Myocyte (in vitro differentiated cells): ENCODE measurements around the gene MUSTN1. TPM values are rescaled to one million over a fixed set of nuclear protein-coding genes. Genes with fewer than 3 reads are reported as not detected.

Experiments
- DNase-seq: peaks from one replicate; pipeline ENCODE4 v3.0.0-alpha.2; 2012; ENCODE audit warnings: low read depth
- polyA plus RNA-seq: library from polyadenylated mRNA; unstranded; fragments of >200 nt; gene quantifications from one replicate; pipeline ENCODE4 v1.2.1, GENCODE V29; 2012; ENCODE audit warnings: missing spikeins
- total RNA-seq: library from RNA; depleted of rRNA; stranded (reverse); fragments of >200 nt; gene quantifications from 2 replicates; pipeline ENCODE4 v1.2.3, GENCODE V29; 2014

MUSTN1 gene
- 78.0 and 84.9 TPM in 2 replicates for total RNA-seq
- 25.3 TPM for polyA plus RNA-seq

GRCh38 chr3:52834871-52835501 is at the start of gene MUSTN1:
Gene MUSTN1, minus strand, starts transcription at chr3:52835019. Its CDS starts 71 bp downstream, at chr3:52834948.
- DNase-seq: peak; percentile 95

- DNase-seq: no peak
Observed at GRCh38 chr3:52882377-52882776, 47.6 kb upstream of the MUSTN1 start.

DNA sequence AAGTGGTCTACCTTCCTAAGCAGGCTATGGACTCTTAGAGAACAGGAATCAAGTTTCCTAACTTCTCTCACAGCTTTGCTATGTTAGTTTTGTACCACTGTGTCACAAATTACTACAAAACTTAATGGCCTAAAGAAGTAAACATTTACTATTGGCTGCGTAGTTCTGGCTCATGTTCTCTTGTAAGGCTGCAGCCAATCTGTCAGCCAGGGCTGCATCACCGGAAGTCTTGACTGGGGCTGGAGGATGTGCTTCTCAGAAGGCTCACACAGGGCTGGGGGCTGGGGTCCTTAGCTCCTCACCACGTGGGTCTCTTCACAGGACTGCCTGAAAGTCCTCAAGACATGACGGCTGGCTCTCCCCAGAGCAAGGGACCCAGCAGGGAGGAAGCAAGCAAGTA is 47.1 kb upstream of the MUSTN1 start:
- no peak for DNase-seq

DNA sequence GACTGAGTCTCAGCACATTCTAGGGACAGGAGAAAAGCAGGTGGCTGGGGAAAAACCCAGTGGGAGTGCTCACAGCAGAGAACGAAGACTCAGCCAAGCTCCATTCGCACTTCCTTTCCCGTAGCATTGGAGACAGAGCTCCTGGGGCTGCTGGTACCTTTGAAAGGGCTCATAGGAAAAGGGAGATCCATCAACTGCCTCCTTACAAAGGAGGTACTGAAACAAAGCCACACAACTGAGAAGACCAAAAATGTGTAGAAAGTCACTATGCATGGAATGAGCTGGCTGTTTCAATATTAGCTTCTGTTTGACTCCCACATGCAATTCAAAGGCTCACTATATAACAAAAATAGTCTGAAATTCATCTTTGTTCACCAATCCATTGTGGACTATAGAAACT is 45.7 kb upstream of the MUSTN1 start:
- DNase-seq: no peak

DNA sequence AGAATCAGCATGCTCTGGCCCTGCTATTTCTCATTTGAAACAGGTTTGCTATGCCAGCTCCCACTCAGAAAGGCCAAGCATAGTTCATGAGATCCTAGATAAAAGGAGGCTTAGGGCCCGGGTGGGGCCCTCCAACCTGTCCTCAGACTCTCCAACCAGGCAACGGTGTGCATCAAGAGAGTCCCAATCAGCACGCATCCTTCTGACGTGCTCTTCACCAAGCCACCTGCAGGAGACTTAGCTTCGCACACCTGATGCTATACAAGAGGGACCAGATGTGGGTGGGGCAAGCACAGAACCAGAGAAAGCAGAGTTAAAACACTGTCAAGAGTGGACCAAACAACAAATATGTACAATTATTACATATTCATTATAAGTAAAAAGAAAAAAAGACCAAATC is 45.2 kb upstream of the MUSTN1 start:
- no peak for DNase-seq

- no peak for DNase-seq
Observed at GRCh38 chr3:52879581-52879980, 44.8 kb upstream of the MUSTN1 start.

DNA sequence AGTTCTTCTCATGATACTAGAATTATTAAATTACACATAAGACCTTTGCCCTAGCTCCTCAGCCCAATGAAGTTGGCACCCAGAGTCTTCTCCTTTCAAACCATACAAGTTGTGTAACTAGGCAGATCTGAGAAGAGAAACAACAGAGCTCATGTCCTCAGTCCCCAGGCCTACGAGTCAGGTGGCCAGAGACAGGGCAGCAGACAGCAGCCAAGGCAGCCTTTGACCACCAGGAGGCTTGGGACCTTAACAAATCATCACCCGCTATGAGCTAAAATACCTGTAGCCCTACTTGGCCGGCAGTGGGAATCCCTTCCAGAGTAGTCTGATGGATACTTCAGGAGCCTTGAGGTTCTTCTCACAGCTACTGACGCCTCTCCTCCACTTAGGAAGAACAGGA is 44.3 kb upstream of the MUSTN1 start:
- no peak for DNase-seq

DNA sequence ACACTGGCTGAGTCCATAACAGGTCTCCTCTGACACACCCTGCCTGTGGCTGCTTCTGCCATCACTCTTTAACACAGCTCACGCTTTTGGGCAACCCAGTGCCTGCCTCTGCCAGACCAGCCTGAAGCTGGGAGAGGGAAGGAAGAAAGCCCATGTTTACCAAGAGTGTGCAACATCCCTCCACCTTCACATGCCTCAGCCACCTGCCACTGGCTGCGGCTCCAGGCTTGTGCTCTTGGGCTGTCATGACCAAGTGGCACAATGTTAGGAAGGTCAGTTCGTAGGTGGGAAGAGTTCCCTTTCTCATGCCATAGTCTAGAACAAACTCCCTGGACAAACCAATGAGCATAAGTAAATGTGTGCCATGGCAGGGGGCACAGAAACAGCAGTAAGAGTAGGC is 42.3 kb upstream of the MUSTN1 start:
- no peak for DNase-seq

GRCh38 chr3:52874864-52875587 is 40.2 kb upstream of the MUSTN1 start:
- DNase-seq: no peak

DNA sequence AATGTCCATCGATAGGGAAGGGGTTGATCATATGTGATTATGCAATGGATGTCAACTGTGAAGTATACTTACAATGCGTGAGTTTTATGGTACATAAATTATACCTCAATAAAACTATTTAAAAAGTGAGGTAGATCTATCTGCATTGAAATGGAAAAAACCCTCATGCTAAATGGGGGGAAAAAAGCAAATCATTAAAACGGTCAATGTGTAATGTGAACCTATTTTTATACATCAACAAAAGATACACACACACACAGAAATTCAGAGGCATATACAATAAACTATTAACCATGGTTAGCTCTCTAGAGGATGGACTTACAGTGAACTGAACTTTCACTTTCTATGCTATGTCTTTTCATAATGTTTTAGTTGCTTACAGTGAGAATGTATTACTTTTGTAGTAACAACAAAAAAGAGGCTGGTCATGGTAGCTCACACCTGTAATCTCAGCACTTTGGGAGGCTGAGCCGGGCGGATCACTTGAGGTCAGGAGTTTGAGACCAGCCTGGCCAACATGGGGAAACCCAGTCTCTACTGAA is 39.4 kb upstream of the MUSTN1 start:
- no peak for DNase-seq

- DNase-seq: peak; percentile 29
Observed at GRCh38 chr3:52873433-52874159, 38.8 kb upstream of the MUSTN1 start.

- DNase-seq: no peak
Observed at GRCh38 chr3:52872245-52872644, 37.4 kb upstream of the MUSTN1 start.

DNA sequence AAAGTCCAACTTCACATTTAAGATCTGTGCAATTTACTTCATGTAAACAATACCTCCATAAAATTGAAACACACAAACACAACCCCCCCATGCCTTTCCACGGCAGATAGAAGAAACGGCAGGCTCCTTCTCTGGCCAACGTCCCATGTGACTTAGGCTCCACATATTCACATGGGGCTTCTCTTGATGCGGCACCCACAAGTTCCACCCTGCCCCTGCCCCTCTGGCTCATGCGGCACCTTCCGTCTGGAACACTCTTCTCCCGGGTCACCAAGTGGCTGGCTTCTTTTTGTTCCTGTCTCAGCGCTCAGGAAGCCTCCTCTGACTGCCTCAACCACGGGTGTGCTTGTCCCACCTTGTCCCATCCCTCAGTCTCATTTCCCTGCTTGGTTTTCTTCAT is 36.9 kb upstream of the MUSTN1 start:
- no peak for DNase-seq

DNA sequence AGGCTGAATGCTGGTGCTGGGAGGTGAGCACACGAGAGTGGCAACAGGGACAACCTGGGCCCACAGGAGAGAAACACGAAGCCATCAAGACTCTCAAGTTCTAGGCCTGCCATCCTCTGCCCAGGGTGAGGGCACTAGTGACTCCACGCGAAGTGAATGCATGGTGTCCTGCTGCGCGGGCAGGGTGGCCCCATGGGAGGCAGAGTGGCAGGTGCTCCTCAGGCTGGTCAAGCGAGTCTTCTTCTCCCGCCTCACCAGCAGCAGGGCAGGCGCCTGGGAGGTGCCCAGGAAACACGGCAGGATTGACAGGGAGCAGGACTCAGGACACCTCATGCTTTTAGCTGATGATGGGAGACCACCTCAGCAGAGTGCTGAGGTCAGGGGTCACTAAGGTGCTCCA is 35.7 kb upstream of the MUSTN1 start:
- DNase-seq: no peak

- DNase-seq: no peak
Observed at GRCh38 chr3:52866427-52866826, 31.6 kb upstream of the MUSTN1 start.

- no peak for DNase-seq
Observed at GRCh38 chr3:52865994-52866393, 31.2 kb upstream of the MUSTN1 start.

- DNase-seq: peak; percentile 66
Observed at GRCh38 chr3:52860424-52860768, 25.6 kb upstream of the MUSTN1 start.

DNA sequence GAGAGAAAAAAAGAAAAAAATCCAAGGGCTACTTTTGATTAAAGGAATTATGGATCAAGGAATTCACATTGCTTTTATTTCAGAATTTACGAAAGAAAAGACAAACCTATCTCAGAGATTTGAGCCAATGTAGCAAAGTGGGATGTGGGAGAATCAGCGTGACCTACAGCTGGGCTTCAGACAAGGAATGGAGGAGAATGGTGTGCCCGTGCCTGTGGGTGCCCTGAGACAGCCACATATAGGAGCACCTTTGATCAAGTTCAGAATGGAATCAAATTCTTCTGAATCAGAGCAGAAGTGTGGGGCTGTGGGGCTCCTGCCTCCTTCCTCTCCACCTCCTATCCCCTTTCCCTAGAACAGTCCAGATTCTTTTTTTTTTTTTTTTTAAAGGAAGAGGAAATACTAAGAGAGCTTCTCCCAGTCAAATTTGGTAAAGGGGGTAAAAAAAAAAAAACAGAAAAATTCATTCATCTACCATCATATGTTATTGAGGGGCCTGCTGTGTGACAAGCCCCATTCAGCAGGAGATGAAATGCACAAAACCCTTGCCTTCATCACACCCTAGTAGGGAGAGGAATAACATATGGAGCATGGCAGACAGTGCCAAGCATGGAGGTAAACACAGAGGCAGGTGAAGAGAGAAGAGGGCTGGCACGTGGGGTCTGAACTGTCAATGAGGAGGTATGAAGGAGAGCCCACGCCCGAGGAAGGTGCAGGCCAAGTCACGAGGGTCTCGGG is 25.0 kb upstream of the MUSTN1 start:
- DNase-seq: no peak

GRCh38 chr3:52857864-52858263 is 23.0 kb upstream of the MUSTN1 start:
- no peak for DNase-seq

DNA sequence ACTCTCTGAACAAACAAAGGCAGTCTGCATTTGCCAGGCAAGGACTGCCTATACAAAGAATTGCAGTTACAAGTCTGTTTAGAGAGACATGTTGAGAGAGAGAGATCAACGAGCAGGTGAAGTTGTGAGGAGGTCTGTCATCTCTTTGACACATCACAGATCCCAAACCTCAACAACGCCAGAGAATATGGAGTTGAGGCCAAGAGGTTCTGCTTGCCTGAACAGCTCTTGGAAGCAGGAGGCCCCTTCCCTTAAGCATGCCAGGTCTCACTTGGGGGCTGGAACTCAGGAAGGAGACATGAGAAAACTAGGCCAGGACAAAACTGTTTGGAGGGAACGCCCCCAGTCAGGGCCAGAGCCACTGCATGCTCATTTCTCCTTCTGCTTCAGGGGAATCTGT is 22.3 kb upstream of the MUSTN1 start:
- DNase-seq: no peak

DNA sequence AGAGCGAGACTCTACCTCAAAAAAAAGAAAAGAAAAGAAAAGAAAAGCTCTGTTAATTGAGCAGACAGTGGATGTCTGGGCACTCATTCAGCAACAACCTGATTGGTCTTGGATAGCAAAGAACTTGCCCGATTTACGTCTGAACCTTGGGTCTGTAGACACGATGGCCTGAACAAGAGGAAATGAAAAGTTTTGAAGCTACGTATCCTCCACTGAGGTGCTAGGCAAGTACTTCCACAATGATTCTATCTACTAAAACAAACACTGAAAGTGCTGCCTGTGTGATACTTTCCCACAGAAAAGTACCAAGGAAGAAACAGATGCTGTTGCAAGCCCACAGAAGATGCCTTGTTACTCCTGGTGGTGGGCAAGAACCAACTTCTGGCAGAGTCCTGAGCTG is 21.8 kb upstream of the MUSTN1 start:
- no peak for DNase-seq

- no peak for DNase-seq
Observed at GRCh38 chr3:52854013-52854412, 19.2 kb upstream of the MUSTN1 start.
